GM18498 (cell line): Measurements from ENCODE around the gene ELSPBP1.
"Not testable (repeated sequence)": the region's sequence is repeated elsewhere in the genome, so short reads cannot be mapped to it uniquely, and the experiment has no call there.

Source experiments
- ATAC-seq: cut with Tn5 transposase; IDR thresholded peaks from one replicate; pipeline ENCODE4 v1.9.1; 2021; ENCODE audit warnings: mild to moderate bottlenecking, moderate library complexity; ENCODE audit not compliant: unreplicated experiment

The ELSPBP1 gene

DNA sequence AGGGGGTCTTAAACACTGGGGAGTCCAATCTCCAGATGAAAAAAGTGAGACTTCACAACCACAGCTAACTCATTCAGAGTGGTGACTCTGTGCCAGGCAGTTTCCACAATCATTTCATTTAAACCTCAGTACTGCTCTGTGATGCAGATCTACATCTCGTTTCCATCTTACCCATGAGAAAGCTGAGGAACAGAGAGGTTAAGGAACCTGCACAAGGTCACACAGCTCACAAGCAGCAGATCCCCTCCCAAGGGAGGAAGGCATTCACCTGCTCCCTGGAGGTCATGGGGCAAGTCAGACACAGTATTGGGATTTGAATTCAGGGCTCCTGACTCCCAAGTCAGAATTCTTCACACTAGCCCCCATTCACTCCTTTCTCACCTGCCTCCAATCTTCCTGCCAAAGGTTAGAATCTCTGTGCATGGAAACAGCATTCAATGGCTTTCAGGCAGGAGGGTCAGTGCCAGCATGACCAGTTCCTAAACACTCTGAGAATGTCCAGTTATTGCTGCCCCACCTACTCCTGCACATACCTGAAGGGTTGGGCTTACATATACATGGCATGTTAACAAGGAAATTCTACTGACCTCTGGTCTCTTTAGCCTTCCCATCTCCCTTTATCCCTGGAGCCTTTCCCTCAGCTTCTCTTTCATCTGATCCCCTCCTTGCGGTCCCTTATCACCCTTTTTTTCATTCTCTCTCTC lies 47.6 kb downstream of the ELSPBP1 start:
- ATAC-seq, result no peak

- ATAC-seq, result no peak
These were observed 49.3 kb downstream of the ELSPBP1 start, which contains the start of gene CABP5 for GRCh38 chr19:48043675-48044258. CABP5 (minus strand) TSS chr19:48044079; CDS start chr19:48043922, 157 bp downstream.

GRCh38 chr19:48044561-48044960 lies 50.1 kb downstream of the ELSPBP1 start:
- no peak for ATAC-seq

GRCh38 chr19:48051335-48052033 lies 57.1 kb downstream of the ELSPBP1 start:
- ATAC-seq, result no peak

DNA sequence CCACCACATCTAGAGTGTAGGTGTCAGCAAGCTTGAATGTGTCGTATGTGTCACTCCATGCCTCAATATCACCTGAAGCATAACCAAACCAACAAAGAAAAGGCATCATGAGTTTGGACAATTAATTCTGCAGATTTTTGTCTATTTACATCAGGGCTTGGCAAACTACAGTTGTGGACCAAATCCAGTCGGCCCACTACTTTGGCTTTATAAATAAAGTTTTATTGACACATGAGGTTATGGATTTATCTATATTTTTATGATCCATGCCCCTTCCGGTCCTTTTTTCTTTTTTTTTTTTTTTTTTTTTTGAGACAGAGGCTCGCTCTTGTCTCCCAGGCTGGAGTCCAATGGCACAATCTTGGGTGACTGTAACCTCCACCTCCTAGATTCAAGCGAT lies 58.6 kb downstream of the ELSPBP1 start:
- no peak for ATAC-seq

DNA sequence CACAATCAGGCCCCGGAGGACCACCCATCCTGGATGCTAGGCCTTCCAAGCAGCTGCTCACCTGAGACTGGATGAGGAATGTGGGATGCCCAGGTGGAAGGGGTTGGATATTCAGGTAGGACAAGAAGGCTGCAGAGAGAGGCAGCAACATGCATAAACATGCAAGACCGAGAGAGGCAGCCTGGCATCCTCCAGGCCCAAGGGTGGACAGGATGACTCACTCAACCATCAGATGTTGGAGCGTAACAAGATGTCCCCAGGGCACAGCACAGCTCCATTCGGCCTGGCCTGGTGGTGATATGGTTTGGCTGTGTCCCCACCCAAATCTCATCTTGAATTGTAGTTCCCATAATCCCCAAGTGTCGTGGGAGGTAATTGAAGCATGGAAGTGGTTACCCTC lies 59.4 kb downstream of the ELSPBP1 start:
- no peak for ATAC-seq

GRCh38 chr19:48059331-48059730 lies 64.9 kb downstream of the ELSPBP1 start:
- no peak for ATAC-seq

DNA sequence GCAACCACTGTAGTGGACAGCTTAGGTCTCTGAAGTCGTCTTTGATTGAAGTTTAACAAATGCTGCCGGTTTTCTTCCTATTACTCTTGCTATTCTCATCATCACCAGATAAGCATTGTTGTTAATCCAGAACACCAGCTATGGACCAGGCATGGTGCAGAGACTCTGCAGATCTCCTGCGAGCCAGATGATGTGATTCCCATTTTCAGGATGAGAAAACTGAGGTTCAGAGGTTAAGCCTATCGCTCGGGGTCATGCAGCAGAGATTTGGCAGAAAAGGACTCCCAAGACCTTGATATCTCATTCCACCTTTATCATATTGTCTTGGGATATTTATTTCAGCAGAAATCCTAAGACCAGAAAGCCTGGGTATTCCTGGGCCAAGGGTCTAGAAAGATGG lies 65.9 kb downstream of the ELSPBP1 start:
- no peak for ATAC-seq

GRCh38 chr19:48061401-48062344 lies 67.2 kb downstream of the ELSPBP1 start:
- ATAC-seq, result no peak

DNA sequence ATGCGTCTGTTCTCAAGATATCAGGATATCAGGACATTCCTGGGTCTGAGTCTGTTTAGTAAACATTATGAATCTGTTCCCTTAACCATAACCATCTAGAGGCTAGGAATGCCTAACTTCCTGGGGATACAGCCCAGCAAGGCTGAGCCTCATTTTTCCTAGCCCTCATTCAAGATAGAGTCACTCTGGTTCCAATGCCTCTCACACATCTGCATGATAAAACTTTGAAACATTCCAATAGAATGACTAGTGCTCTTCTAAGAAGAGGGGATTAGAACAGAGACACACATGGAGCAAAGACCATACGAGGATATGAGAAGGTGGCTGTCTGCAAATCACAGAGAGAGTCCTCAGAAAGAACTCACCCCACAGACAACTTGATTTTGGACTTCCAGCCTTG lies 70.1 kb downstream of the ELSPBP1 start:
- no peak for ATAC-seq

GRCh38 chr19:48069435-48069834 lies 75.0 kb downstream of the ELSPBP1 start:
- no peak for ATAC-seq

DNA sequence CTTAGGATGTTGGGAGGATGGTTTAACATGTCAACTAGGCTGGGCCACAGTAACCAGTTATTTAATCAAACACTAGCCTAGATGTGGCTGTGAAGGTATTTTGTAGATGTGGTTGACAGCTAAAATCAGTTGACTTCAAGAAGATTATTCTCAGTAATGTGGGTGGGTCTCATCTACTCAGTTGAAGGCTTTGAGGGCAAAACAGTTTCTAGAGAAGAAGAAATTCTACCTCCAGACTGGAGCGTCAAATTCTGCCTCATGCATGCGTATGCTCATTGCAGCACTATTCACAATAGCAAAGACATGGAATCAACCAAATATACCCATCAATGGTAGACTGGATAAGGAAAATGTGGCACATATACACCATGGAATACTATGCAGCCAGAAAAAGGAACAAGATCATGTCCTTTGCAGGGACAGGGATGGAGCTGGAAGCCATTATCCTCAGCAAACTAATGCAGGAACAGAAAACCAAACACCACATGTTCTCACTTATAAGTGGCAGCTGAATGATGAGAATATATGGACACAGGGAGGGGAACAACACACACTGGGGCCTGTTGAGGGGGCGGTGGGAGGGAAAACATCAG lies 75.8 kb downstream of the ELSPBP1 start:
- ATAC-seq, result not testable (repeated sequence)
